ENCODE measurements around the gene CCDC40. TPM values are rescaled to one million over a fixed set of nuclear protein-coding genes. Genes with fewer than 3 reads are reported as not detected.

CCDC40 gene
- total RNA-seq, 1 donor: 6.9 TPM

DNA sequence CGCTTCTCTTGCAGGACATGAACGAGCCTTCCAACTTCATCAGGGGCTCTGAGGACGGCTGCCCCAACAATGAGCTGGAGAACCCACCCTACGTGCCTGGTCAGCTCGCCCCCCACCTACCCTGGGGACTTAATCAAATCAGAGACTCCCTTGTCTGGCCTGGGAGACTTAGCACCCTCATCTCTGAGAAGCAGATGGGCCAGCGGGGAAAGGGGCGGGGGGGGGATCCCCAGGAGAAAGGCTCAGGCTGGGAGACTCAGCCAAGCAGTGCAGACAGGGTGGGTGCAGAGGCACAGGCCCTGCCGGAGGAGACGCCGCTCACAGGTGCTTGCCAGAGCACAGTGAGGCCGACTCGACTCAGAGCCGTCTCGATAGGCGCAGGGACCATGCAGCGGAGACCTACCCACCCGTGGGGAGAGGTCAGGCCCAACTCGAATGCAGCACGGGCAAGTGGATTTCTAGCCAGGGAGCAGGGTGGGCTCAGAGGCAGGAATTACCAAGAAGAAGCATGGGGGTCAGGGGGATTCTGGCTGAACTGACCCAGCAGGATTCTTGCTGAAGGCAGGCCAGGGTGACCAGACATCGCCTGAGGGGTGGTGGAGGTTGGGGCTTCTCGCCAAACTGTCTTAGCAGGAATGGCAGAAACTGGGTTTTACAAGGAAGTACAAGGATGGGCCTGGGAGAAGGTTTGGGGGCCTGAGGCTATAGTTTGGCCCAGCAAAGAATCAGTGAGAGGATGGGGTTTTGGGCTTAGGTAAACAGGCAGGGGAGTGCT, 74.7 kb downstream of the CCDC40 start:
- no peak for TF ChIP-seq CTCF (IDR thresholded peaks at IDR 0.05; ENCODE audit: insufficient read depth, low read depth, low read length)
- no peak for DNase-seq (ENCODE audit: low read depth)
- no peak overlapping the region for H3K4me3 ChIP-seq (ENCODE audit: low read depth, low read length)

- no peak for DNase-seq (ENCODE audit: low read depth)
- H3K4me3 ChIP-seq (ENCODE audit: low read depth, low read length): no peak overlapping the region
- TF ChIP-seq CTCF (IDR thresholded peaks at IDR 0.05; ENCODE audit: insufficient read depth, low read depth, low read length): no peak
Observed at GRCh38 chr17:80111702-80112470, 75.4 kb downstream of the CCDC40 start.

DNA sequence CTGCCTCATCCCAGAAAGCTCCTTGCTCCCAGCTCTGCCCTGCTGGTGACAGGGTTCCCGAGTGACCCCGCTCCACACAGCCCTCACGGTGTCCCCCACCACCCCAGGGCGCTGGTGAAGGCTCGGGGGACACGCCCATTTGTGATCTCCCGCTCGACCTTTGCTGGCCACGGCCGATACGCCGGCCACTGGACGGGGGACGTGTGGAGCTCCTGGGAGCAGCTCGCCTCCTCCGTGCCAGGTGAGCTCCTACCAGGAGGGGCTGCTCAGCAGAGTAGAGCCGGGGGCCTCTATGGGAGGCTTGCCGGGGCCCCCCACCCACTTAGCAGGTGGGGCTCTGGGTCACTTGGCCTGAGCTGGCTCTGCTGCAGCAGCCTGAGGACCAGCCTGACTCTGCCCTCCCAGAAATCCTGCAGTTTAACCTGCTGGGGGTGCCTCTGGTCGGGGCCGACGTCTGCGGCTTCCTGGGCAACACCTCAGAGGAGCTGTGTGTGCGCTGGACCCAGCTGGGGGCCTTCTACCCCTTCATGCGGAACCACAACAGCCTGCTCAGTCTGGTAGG, 76.1 kb downstream of the CCDC40 start:
- DNase-seq (ENCODE audit: low read depth): no peak

GRCh38 chr17:80113033-80113484, 76.6 kb downstream of the CCDC40 start:
- no peak for TF ChIP-seq CTCF (IDR thresholded peaks at IDR 0.05; ENCODE audit: insufficient read depth, low read depth, low read length)
- H3K4me3 ChIP-seq (ENCODE audit: low read depth, low read length): no peak overlapping the region
- DNase-seq (ENCODE audit: low read depth): no peak

More for the DNA sequence above, 76.1 kb downstream of the CCDC40 start:
- H3K4me3 ChIP-seq (ENCODE audit: low read depth, low read length): no peak overlapping the region
- TF ChIP-seq CTCF (IDR thresholded peaks at IDR 0.05; ENCODE audit: insufficient read depth, low read depth, low read length): no peak

- no peak overlapping the region for H3K4me3 ChIP-seq (ENCODE audit: low read depth, low read length)
- no peak for DNase-seq (ENCODE audit: low read depth)
- TF ChIP-seq CTCF (IDR thresholded peaks at IDR 0.05; ENCODE audit: insufficient read depth, low read depth, low read length): no peak
Observed at GRCh38 chr17:80114758-80115157, 78.3 kb downstream of the CCDC40 start.

DNA sequence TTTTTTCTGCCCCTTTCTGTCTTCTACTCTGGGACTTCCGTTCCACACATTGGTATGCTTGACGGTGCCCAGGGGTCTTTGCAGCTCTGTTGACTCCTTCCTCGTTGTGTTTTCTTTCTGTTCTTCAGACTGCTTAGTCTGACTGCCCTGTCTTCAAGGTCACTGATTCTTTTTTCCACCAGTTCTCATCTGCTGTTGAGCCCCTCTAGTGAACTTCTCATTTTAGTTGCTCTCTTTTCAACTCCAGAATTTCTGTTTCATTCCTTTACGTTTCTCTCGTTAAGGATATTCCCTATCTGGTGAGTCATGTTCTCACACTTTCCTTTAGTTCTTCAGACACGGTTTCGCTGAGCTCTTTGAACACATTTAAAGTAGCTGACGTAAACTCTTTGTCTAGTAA, 78.7 kb downstream of the CCDC40 start:
- no peak for TF ChIP-seq CTCF (IDR thresholded peaks at IDR 0.05; ENCODE audit: insufficient read depth, low read depth, low read length)
- no peak for DNase-seq (ENCODE audit: low read depth)
- no peak overlapping the region for H3K4me3 ChIP-seq (ENCODE audit: low read depth, low read length)

All from fibroblast of villous mesenchyme (primary cell).